Endothelial cell of umbilical vein (primary cell): ENCODE results near the gene HMCES. TPM values are rescaled to one million over a fixed set of nuclear protein-coding genes. Genes with fewer than 3 reads are reported as not detected.

Experiments used
- BruUV-seq: library from RNA; stranded (reverse); fragments of 400-500 nt; replicated peaks from 2 replicates; lab custom pipeline; 2021; lab: Mats Ljungman, UMichigan
- CTCF ChIA-PET: fragments of 300-600, 350-600 bp; sonication (Branson Sonifier 250); formaldehyde crosslinking; loops from one replicate; lab custom pipeline; 2021; ENCODE audit warnings: antibody characterized with exemption, inconsistent platforms; lab: Charles Lee
- POLR2A ChIA-PET: fragments of 300-600, 350-600 bp; sonication (Branson Sonifier 250); formaldehyde crosslinking; loops from one replicate; lab custom pipeline; 2021; ENCODE audit warnings: antibody characterized with exemption, inconsistent platforms; lab: Charles Lee
- DNase-seq: peaks from one replicate; pipeline ENCODE4 v3.0.0-alpha.2; 2011; ENCODE audit warnings: low read depth, low spot score
- FAIRE-seq: peaks from 2 replicates; lab custom pipeline; 2011; peaks lifted over from hg19 to GRCh38; lab: Jason Lieb, UNC
- H2AFZ ChIP-seq: 2 replicates; pipeline ENCODE4 v1.6.0; 2012; ENCODE audit warnings: low read depth, low read length, control low read depth, inconsistent platforms
- H3K27ac ChIP-seq: 2 replicates; pipeline ENCODE4 v1.5.1; 2011; ENCODE audit warnings: low read depth, mild to moderate bottlenecking, control low read depth, low read length, moderate library complexity; ENCODE audit not compliant: insufficient read depth
- H3K27me3 ChIP-seq, 2 experiments: 2 replicates each; pipeline versions ENCODE4 v1.6.0 to v1.6.1; 2011; ENCODE audit warnings: low read length in 2 of 2, mixed read lengths in 1 of 2; ENCODE audit not compliant: control insufficient read depth in 2 of 2, insufficient read depth in 2 of 2
- H3K36me3 ChIP-seq, 2 experiments: 2 replicates in 1 of 2; 3 replicates in 1 of 2; pipeline ENCODE4 v1.5.1; 2011; ENCODE audit warnings: low read length in 2 of 2, mild to moderate bottlenecking in 1 of 2, moderate library complexity in 1 of 2; ENCODE audit not compliant: control insufficient read depth in 2 of 2, insufficient read depth in 2 of 2; ENCODE audit errors: extremely low read depth in 1 of 2
- H3K4me1 ChIP-seq: 3 replicates; pipeline ENCODE4 v1.5.1; 2011; ENCODE audit warnings: mild to moderate bottlenecking, low read length; ENCODE audit not compliant: control insufficient read depth, insufficient read depth; ENCODE audit errors: extremely low read depth
- H3K4me2 ChIP-seq: 2 replicates; pipeline ENCODE4 v1.6.1; 2011; ENCODE audit warnings: low read length, control low read depth, mixed read lengths; ENCODE audit not compliant: insufficient read depth
- H3K4me3 ChIP-seq, 3 experiments: fragments of 200-600 bp in 1 of 3; sonication (generic), shearing (Covaris generic) in 1 of 3; replicated peaks in 1 of 3; 2 replicates each; pipeline ENCODE4 v1.5.1; 2011 to 2016; ENCODE audit warnings: control low read depth in 3 of 3, low read length in 3 of 3, mild to moderate bottlenecking in 2 of 3, inconsistent platforms in 1 of 3, low read depth in 1 of 3, moderate library complexity in 1 of 3; ENCODE audit not compliant: insufficient read depth in 1 of 3
- H3K79me2 ChIP-seq: 2 replicates; pipeline ENCODE4 v1.6.0; 2012; ENCODE audit warnings: low read length, inconsistent platforms; ENCODE audit not compliant: control insufficient read depth, insufficient read depth
- H3K9ac ChIP-seq: replicated peaks from 2 replicates; pipeline ENCODE3; 2011; ENCODE audit warnings: low read length, control low read depth; ENCODE audit not compliant: insufficient read depth; ENCODE audit errors: extremely low read depth
- H3K9me1 ChIP-seq: replicated peaks from 3 replicates; pipeline ENCODE4 v1.6.0; 2011; ENCODE audit warnings: mild to moderate bottlenecking, low read length; ENCODE audit not compliant: control insufficient read depth, insufficient read depth; ENCODE audit errors: extremely low read depth
- H3K9me3 ChIP-seq: replicated peaks from 2 replicates; pipeline ENCODE4 v1.5.1; 2012; ENCODE audit warnings: low read length, inconsistent platforms; ENCODE audit not compliant: control insufficient read depth, insufficient read depth
- H4K20me1 ChIP-seq: replicated peaks from 2 replicates; pipeline ENCODE3; 2011; ENCODE audit warnings: mild to moderate bottlenecking, low read length; ENCODE audit not compliant: control insufficient read depth, insufficient read depth; ENCODE audit errors: extremely low read depth
- EZH2 ChIP-seq: IDR thresholded peaks from 2 replicates; pipeline ENCODE4 v1.6.1; 2012; ENCODE audit warnings: borderline replicate concordance, low read depth, mild to moderate bottlenecking, moderate library complexity, low read length, inconsistent platforms; ENCODE audit not compliant: severe bottlenecking
- FOS ChIP-seq: IDR thresholded peaks from 2 replicates; pipeline ENCODE4 v1.6.1; 2011; ENCODE audit warnings: mild to moderate bottlenecking, low read length, moderate library complexity, borderline replicate concordance; ENCODE audit not compliant: insufficient read depth
- GATA2 ChIP-seq: IDR thresholded peaks from 2 replicates; pipeline ENCODE4 v1.7.0; 2011; ENCODE audit warnings: low read depth, mild to moderate bottlenecking, moderate library complexity, mixed read lengths, low read length; ENCODE audit not compliant: insufficient read length, insufficient read depth
- JUN ChIP-seq: IDR thresholded peaks from 2 replicates; pipeline ENCODE4 v1.6.1; 2011; ENCODE audit warnings: borderline replicate concordance, low read depth; ENCODE audit not compliant: insufficient read length, insufficient read depth
- MYC ChIP-seq: IDR thresholded peaks from one replicate; pipeline ENCODE4 v1.6.1; 2011; ENCODE audit warnings: mild to moderate bottlenecking, low read depth, low read length
- POLR2A ChIP-seq: IDR thresholded peaks from 2 replicates; pipeline ENCODE4 v1.6.1; 2012; ENCODE audit warnings: low read depth, mild to moderate bottlenecking, control low read depth, low read length
- POLR2AphosphoS5 ChIP-seq: IDR thresholded peaks from 2 replicates; pipeline ENCODE4 v1.6.1; 2012; ENCODE audit warnings: low read depth, mild to moderate bottlenecking, control low read depth, low read length, moderate library complexity; ENCODE audit not compliant: insufficient read depth
- dilution Hi-C: fragments of 300-500 bp; cut with MboI; formaldehyde crosslinking; loops from one replicate; pipeline ENCODE4 v1.15.0; 2019; ENCODE audit warnings: low sequenced_read_pairs; ENCODE audit not compliant: extremely low pct_ligation_motif_present
- intact Hi-C: fragments of 100-400 bp; cut with micrococcal nuclease; formaldehyde crosslinking; loops from one replicate; pipeline ENCODE4 v1.10.0; 2022
- polyA plus RNA-seq, 4 experiments: library from polyadenylated mRNA; depleted of rRNA in 3 of 4; stranded (reverse) in 3 of 4; unstranded in 1 of 4; fragments of >200 nt; gene quantifications; 2 replicates each; pipeline versions ENCODE4 v1.2.1 to v1.2.3, GENCODE V29; 2011 to 2012; ENCODE audit warnings: missing spikeins in 1 of 4
- total RNA-seq: library from RNA; stranded (reverse); gene quantifications from 2 replicates; pipeline ENCODE4 v1.2.3, GENCODE V29; 2021
- TF ChIP-seq, protein P1 (sequence below): IDR thresholded peaks from 2 replicates; pipeline ENCODE4 v1.6.1; 2011; ENCODE audit not compliant: insufficient read depth, insufficient read length
- TF ChIP-seq, protein P2 (sequence below), 2 donors: IDR thresholded peaks; 1 replicate in 1 of 2; 2 replicates in 1 of 2; pipeline ENCODE4 v1.5.1; 2011; ENCODE audit warnings: low read length in 2 of 2, mild to moderate bottlenecking in 2 of 2, moderate library complexity in 2 of 2, control low read depth in 1 of 2, inconsistent platforms in 1 of 2, low read depth in 1 of 2; ENCODE audit not compliant: insufficient read depth in 1 of 2; ENCODE audit errors: extremely low read depth in 1 of 2

HMCES gene
- total and polyA plus RNA-seq, 2 donors (not counting 3 experiments of a cell fraction or from before 2014, with no cell fraction given), result 30.6 to 40.8 TPM

DNA sequence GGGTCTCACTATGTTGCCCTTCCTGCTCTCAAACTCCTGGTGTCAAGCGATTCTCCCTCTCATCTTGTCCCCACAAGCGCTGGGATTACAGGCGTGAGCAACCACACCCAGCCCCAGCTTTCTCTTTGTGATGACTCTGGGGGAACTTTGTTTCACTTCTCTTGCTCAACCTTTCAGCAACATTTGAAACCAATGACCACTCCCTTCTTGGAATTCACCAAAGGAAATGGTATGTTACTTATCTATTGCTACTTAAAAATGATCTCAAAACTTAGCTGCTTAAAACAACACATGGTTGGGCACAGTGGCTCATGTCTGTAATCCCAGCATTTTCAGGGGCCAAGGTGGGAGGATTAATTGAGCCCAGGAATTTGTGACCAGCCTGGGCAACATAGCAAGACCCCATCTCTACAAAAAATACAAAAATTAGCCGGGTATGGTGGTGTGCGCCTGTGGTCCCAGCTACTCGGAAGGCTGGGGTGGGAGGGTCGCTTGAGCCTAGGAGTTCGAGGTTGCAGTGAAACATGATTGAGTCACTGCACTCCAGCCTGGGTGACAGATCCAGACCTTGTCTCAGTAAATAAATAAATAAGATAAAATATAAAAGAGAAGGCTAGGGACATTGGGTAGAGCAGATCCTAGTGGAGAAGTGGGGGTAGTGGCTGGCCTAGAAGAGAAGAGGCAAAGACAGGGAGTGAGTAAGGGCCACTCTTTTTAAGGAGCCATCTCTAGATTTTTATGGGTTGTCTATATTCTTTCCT lies 39.5 kb upstream of the HMCES start:
- no peak overlapping the region for H3K4me2 ChIP-seq
- no TSS peak for BruUV-seq
- no peaks in the 10 kb centered on the region for H3K9me3 ChIP-seq
- intact Hi-C loops, result no loop called here
- H3K36me3 ChIP-seq, result no peaks in the 10 kb centered on the region
- ChIA-PET CTCF (interaction anchor here (1.2 to 1.7 kb wide), 4 partner anchors 14 to 269 kb away, joined by 3 to 8 read pairs (median 4); no protein-coding TSS in a partner anchor), POLR2A (interaction anchor here (0.6 to 0.7 kb wide), 2 partner anchors 85 to 435 kb away, joined by 3 to 6 read pairs; no protein-coding TSS in a partner anchor)
- no peaks in the 10 kb centered on the region for H3K27me3 ChIP-seq
- H3K79me2 ChIP-seq, result no peaks in the 10 kb centered on the region
- TF ChIP-seq GATA2 (no peak), FOS (no peak), EZH2 (no peak), POLR2A (no peak), POLR2AphosphoS5 (no peak), JUN (no peak), MYC (no peak)
- TF ChIP-seq, protein P1, sequence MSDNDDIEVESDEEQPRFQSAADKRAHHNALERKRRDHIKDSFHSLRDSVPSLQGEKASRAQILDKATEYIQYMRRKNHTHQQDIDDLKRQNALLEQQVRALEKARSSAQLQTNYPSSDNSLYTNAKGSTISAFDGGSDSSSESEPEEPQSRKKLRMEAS, result no peak
- TF ChIP-seq, protein P2, sequence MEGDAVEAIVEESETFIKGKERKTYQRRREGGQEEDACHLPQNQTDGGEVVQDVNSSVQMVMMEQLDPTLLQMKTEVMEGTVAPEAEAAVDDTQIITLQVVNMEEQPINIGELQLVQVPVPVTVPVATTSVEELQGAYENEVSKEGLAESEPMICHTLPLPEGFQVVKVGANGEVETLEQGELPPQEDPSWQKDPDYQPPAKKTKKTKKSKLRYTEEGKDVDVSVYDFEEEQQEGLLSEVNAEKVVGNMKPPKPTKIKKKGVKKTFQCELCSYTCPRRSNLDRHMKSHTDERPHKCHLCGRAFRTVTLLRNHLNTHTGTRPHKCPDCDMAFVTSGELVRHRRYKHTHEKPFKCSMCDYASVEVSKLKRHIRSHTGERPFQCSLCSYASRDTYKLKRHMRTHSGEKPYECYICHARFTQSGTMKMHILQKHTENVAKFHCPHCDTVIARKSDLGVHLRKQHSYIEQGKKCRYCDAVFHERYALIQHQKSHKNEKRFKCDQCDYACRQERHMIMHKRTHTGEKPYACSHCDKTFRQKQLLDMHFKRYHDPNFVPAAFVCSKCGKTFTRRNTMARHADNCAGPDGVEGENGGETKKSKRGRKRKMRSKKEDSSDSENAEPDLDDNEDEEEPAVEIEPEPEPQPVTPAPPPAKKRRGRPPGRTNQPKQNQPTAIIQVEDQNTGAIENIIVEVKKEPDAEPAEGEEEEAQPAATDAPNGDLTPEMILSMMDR (IDR thresholded peaks at IDR 0.05; ENCODE audit: extremely low read depth in 1 of 2, insufficient read depth in 1 of 2, low read depth in 1 of 2, low read length in 2 of 2), result no peak
- H3K27ac ChIP-seq, result no peak overlapping the region
- FAIRE-seq, result no peak
- dilution Hi-C loops, result no loop called here
- H3K4me3 ChIP-seq, result no peak overlapping the region
- H2AFZ ChIP-seq, result no peak overlapping the region
- H3K4me1 ChIP-seq, result no peaks in the 10 kb centered on the region
- no peaks in the 10 kb centered on the region for H4K20me1 ChIP-seq
- H3K9ac ChIP-seq, result no peak overlapping the region
- DNase-seq, result no peak
- H3K9me1 ChIP-seq, result no peaks in the 10 kb centered on the region
